HUDEP-2 (cell line): ENCODE results near the gene SERPINA1.
"Not testable (repeated sequence)": the region's sequence is repeated elsewhere in the genome, so short reads cannot be mapped to it uniquely, and the experiment has no call there.

Experiments used
- DNase-seq, 76 experiments: peaks; one replicate each; lab custom pipeline; 2025; ENCODE audit not compliant: unreplicated experiment in 76 of 76; lab: John Stamatoyannopoulos, UW

Gene SERPINA1

GRCh38 chr14:94388384-94389103 is at the start of gene SERPINA1:
Gene SERPINA1, minus strand, starts transcription at chr14:94388602. Its CDS starts 5,365 bp downstream, at chr14:94383237.
- no peak for DNase-seq

GRCh38 chr14:94428610-94429009 is 40.2 kb upstream of the SERPINA1 start:
- no peak for DNase-seq

- no peak for DNase-seq
These were observed 38.7 kb upstream of the SERPINA1 start for GRCh38 chr14:94427016-94427613.

- DNase-seq: no peak
These were observed 38.1 kb upstream of the SERPINA1 start for GRCh38 chr14:94426526-94426925.

- no peak for DNase-seq
These were observed 36.0 kb upstream of the SERPINA1 start for GRCh38 chr14:94424371-94424770.

GRCh38 chr14:94423453-94424056 is 35.2 kb upstream of the SERPINA1 start:
- DNase-seq: peak in 54 of 76 experiments; percentile 0 to 60 (median 26)

GRCh38 chr14:94421316-94421715 is 32.9 kb upstream of the SERPINA1 start:
- DNase-seq: no peak

GRCh38 chr14:94417497-94418205 is 29.2 kb upstream of the SERPINA1 start:
- DNase-seq: not testable (repeated sequence)

- peak in 2 of 76 experiments; percentile 2 for DNase-seq
These were observed 24.6 kb upstream of the SERPINA1 start for GRCh38 chr14:94412671-94413638.

- DNase-seq: no peak
These were observed 23.2 kb upstream of the SERPINA1 start for GRCh38 chr14:94411638-94412037.

- DNase-seq: not testable (repeated sequence)
These were observed 21.0 kb upstream of the SERPINA1 start for GRCh38 chr14:94409430-94409829.

- no peak for DNase-seq
These were observed 20.2 kb upstream of the SERPINA1 start for GRCh38 chr14:94408546-94409095.

- DNase-seq: no peak
These were observed 19.5 kb upstream of the SERPINA1 start for GRCh38 chr14:94407906-94408305.

- DNase-seq: no peak
These were observed 18.5 kb upstream of the SERPINA1 start for GRCh38 chr14:94406910-94407309.

GRCh38 chr14:94405486-94405885 is 17.1 kb upstream of the SERPINA1 start:
- DNase-seq: no peak

- DNase-seq: no peak
These were observed 16.2 kb upstream of the SERPINA1 start for GRCh38 chr14:94404561-94404960.

- DNase-seq: no peak
These were observed 15.0 kb upstream of the SERPINA1 start for GRCh38 chr14:94403312-94403932.

- DNase-seq: no peak
These were observed 12.7 kb upstream of the SERPINA1 start for GRCh38 chr14:94401083-94401482.

GRCh38 chr14:94400422-94400841 is 12.0 kb upstream of the SERPINA1 start:
- DNase-seq: no peak
